ENCODE measurements around the gene COMMD4.

DNA sequence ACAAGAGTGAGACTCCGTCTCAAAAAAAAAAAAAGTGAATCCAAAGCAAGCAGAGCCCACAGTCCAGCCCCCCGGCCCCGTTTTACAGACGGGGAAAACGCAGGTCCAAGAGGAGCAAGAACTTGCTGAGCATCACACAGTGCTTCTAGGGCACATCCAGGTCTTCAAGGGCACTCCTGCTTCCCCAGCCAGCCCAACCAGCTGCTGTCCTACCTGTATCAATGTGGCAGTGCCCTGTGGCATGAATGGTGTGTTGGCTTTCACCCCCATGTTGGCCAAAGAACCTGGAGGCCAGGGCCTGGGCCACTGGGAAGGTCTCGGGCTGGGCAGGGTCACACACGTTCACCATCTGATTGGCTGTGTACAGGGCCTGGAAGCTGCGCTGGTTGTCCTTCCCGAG, 27.9 kb downstream of the COMMD4 start:
- TF ChIP-seq, protein P1, sequence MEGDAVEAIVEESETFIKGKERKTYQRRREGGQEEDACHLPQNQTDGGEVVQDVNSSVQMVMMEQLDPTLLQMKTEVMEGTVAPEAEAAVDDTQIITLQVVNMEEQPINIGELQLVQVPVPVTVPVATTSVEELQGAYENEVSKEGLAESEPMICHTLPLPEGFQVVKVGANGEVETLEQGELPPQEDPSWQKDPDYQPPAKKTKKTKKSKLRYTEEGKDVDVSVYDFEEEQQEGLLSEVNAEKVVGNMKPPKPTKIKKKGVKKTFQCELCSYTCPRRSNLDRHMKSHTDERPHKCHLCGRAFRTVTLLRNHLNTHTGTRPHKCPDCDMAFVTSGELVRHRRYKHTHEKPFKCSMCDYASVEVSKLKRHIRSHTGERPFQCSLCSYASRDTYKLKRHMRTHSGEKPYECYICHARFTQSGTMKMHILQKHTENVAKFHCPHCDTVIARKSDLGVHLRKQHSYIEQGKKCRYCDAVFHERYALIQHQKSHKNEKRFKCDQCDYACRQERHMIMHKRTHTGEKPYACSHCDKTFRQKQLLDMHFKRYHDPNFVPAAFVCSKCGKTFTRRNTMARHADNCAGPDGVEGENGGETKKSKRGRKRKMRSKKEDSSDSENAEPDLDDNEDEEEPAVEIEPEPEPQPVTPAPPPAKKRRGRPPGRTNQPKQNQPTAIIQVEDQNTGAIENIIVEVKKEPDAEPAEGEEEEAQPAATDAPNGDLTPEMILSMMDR (IDR thresholded peaks at IDR 0.05 in 4 of 5, conservative IDR thresholded peaks at IDR 0.05 in 1 of 5) = no peak
- TF ChIP-seq POLR2A (IDR thresholded peaks at IDR 0.05) = no peak
